ENCODE results near the gene GRIK2.

DNA sequence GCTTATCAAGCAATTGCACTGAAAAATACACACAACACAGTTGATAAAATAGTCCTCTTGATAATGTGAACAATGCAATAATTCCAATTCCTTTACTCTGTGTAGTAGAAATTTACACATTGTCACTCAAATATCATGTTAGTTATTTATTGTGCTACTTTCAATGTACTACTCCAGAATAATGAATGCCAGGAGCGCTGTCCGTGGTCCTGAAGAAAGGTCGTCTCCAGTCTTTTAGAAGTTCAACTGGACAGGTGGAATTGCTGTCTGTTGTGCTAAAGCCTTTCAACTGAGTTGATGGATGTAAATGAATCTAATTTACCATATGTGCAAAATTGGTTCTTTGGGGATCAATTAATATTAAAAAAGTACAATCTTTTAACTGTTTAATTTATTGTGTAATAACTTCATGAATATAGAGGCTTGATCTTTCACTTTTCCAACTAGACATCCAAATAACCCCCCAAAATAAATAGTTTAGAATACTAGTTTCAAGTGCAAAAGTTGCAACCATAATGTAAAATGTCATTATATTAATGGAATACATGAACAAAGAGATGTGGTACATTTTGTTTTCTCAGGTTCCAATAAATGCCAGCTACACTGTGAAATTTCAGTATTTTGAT, 3.2 kb downstream of the GRIK2 start:
- TF ChIP-seq, protein P1, sequence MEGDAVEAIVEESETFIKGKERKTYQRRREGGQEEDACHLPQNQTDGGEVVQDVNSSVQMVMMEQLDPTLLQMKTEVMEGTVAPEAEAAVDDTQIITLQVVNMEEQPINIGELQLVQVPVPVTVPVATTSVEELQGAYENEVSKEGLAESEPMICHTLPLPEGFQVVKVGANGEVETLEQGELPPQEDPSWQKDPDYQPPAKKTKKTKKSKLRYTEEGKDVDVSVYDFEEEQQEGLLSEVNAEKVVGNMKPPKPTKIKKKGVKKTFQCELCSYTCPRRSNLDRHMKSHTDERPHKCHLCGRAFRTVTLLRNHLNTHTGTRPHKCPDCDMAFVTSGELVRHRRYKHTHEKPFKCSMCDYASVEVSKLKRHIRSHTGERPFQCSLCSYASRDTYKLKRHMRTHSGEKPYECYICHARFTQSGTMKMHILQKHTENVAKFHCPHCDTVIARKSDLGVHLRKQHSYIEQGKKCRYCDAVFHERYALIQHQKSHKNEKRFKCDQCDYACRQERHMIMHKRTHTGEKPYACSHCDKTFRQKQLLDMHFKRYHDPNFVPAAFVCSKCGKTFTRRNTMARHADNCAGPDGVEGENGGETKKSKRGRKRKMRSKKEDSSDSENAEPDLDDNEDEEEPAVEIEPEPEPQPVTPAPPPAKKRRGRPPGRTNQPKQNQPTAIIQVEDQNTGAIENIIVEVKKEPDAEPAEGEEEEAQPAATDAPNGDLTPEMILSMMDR (conservative IDR thresholded peaks at IDR 0.05): no peak
- TF ChIP-seq EZH2 (IDR thresholded peaks at IDR 0.05; ENCODE audit: low read depth): no peak

Measured in PC-9 (cell line).